ENCODE measurements around the gene DCTN1. TPM values are rescaled to one million over a fixed set of nuclear protein-coding genes. Genes with fewer than 3 reads are reported as not detected.

The DCTN1 gene
- polyA plus RNA-seq, 2 donors, result 60.8 to 83.3 TPM

GRCh38 chr2:74317701-74318100 lies 62.4 kb downstream of the DCTN1 start:
- no peak overlapping the region for H3K4me3 ChIP-seq (ENCODE audit: low read depth in 1 of 2, low read length in 2 of 2)

GRCh38 chr2:74316627-74317295 lies 63.4 kb downstream of the DCTN1 start:
- Histone ChIP-seq H3K27ac (ENCODE audit: low read depth in 2 of 2, low read length in 1 of 2) (no peak overlapping the region), H3K27me3 (ENCODE audit: control insufficient read depth in 1 of 2, insufficient read depth in 2 of 2, low read length in 2 of 2) (no peaks in the 10 kb centered on the region), H3K4me1 (ENCODE audit: control insufficient read depth in 2 of 2, insufficient read depth in 2 of 2, low read length in 1 of 2) (no peaks in the 10 kb centered on the region), H3K36me3 (ENCODE audit: control insufficient read depth in 2 of 2, insufficient read depth in 2 of 2, low read length in 1 of 2) (no peaks in the 10 kb centered on the region), H3K4me3 (ENCODE audit: low read depth in 1 of 2, low read length in 2 of 2) (no peak overlapping the region), H3K9me3 (ENCODE audit: control insufficient read depth in 2 of 2, insufficient read depth in 1 of 2, low read depth in 1 of 2, low read length in 1 of 2) (no peaks in the 10 kb centered on the region)
- 68 to 71% methylated on average over 6 of the region's 6 CpGs for WGBS, 2 donors

More at GRCh38 chr2:74317701-74318100, 62.4 kb downstream of the DCTN1 start:
- no peaks in the 10 kb centered on the region for H3K9me3 ChIP-seq (ENCODE audit: control insufficient read depth in 2 of 2, insufficient read depth in 1 of 2, low read depth in 1 of 2, low read length in 1 of 2)
- no peak overlapping the region for H3K27ac ChIP-seq (ENCODE audit: low read depth in 2 of 2, low read length in 1 of 2)
- no peaks in the 10 kb centered on the region for H3K4me1 ChIP-seq (ENCODE audit: control insufficient read depth in 2 of 2, insufficient read depth in 2 of 2, low read length in 1 of 2)
- no peaks in the 10 kb centered on the region for H3K27me3 ChIP-seq (ENCODE audit: control insufficient read depth in 1 of 2, insufficient read depth in 2 of 2, low read length in 2 of 2)
- H3K36me3 ChIP-seq (ENCODE audit: control insufficient read depth in 2 of 2, insufficient read depth in 2 of 2, low read length in 1 of 2), result no peaks in the 10 kb centered on the region

- no peaks in the 10 kb centered on the region for H3K9me3 ChIP-seq (ENCODE audit: control insufficient read depth in 2 of 2, insufficient read depth in 1 of 2, low read depth in 1 of 2, low read length in 1 of 2)
- H3K27me3 ChIP-seq (ENCODE audit: control insufficient read depth in 1 of 2, insufficient read depth in 2 of 2, low read length in 2 of 2), result no peaks in the 10 kb centered on the region
- 79 to 80% methylated on average over 5 of the region's 5 CpGs for WGBS, 2 donors
- no peaks in the 10 kb centered on the region for H3K4me1 ChIP-seq (ENCODE audit: control insufficient read depth in 2 of 2, insufficient read depth in 2 of 2, low read length in 1 of 2)
- no peaks in the 10 kb centered on the region for H3K36me3 ChIP-seq (ENCODE audit: control insufficient read depth in 2 of 2, insufficient read depth in 2 of 2, low read length in 1 of 2)
- no peak overlapping the region for H3K4me3 ChIP-seq (ENCODE audit: low read depth in 1 of 2, low read length in 2 of 2)
- H3K27ac ChIP-seq (ENCODE audit: low read depth in 2 of 2, low read length in 1 of 2), result no peak overlapping the region
Measured at GRCh38 chr2:74314107-74314506, 66.0 kb downstream of the DCTN1 start.

- no peak overlapping the region for H3K4me3 ChIP-seq (ENCODE audit: low read depth in 1 of 2, low read length in 2 of 2)
- no peaks in the 10 kb centered on the region for H3K27me3 ChIP-seq (ENCODE audit: control insufficient read depth in 1 of 2, insufficient read depth in 2 of 2, low read length in 2 of 2)
- 79 to 83% methylated on average over 2 of the region's 2 CpGs for WGBS, 2 donors
- no peaks in the 10 kb centered on the region for H3K9me3 ChIP-seq (ENCODE audit: control insufficient read depth in 2 of 2, insufficient read depth in 1 of 2, low read depth in 1 of 2, low read length in 1 of 2)
- no peaks in the 10 kb centered on the region for H3K4me1 ChIP-seq (ENCODE audit: control insufficient read depth in 2 of 2, insufficient read depth in 2 of 2, low read length in 1 of 2)
- no peak overlapping the region for H3K27ac ChIP-seq (ENCODE audit: low read depth in 2 of 2, low read length in 1 of 2)
- no peaks in the 10 kb centered on the region for H3K36me3 ChIP-seq (ENCODE audit: control insufficient read depth in 2 of 2, insufficient read depth in 2 of 2, low read length in 1 of 2)
Measured at GRCh38 chr2:74313497-74313896, 66.6 kb downstream of the DCTN1 start.

- Histone ChIP-seq H3K27me3 (ENCODE audit: control insufficient read depth in 1 of 2, insufficient read depth in 2 of 2, low read length in 2 of 2) (no peaks in the 10 kb centered on the region), H3K4me1 (ENCODE audit: control insufficient read depth in 2 of 2, insufficient read depth in 2 of 2, low read length in 1 of 2) (no peaks in the 10 kb centered on the region), H3K36me3 (ENCODE audit: control insufficient read depth in 2 of 2, insufficient read depth in 2 of 2, low read length in 1 of 2) (no peaks in the 10 kb centered on the region), H3K4me3 (ENCODE audit: low read depth in 1 of 2, low read length in 2 of 2) (no peak overlapping the region), H3K27ac (ENCODE audit: low read depth in 2 of 2, low read length in 1 of 2) (no peak overlapping the region), H3K9me3 (ENCODE audit: control insufficient read depth in 2 of 2, insufficient read depth in 1 of 2, low read depth in 1 of 2, low read length in 1 of 2) (no peaks in the 10 kb centered on the region)
Measured at GRCh38 chr2:74312913-74313312, 67.2 kb downstream of the DCTN1 start.

Other genes with a start within 250 kb of the DCTN1 start
- gene BOLA3, start 232.4 kb downstream of the DCTN1 start, polyA plus RNA-seq, result 10 to 100 TPM; 40.3 to 49.3 TPM
- gene MOB1A, start 201.4 kb downstream of the DCTN1 start, polyA plus RNA-seq, result 10 to 100 TPM; 23.9 to 29.1 TPM
- gene MTHFD2, start 181.7 kb downstream of the DCTN1 start, polyA plus RNA-seq, result 10 to 100 TPM; 11.1 to 35.4 TPM
- gene SLC4A5, start 36.9 kb downstream of the DCTN1 start, polyA plus RNA-seq, result under 1 TPM; 0.28 to 0.33 TPM
- under 1 TPM; 0.81 to 0.92 TPM for gene C2orf81, start 41.3 kb upstream of the DCTN1 start, polyA plus RNA-seq
- 1 to 10 TPM; 3.5 to 5.4 TPM for gene WDR54, start 41.4 kb upstream of the DCTN1 start, polyA plus RNA-seq
- gene RTKN, start 61.6 kb upstream of the DCTN1 start, polyA plus RNA-seq, result 10 to 100 TPM; 20.2 to 20.8 TPM
- 10 to 100 TPM; 33.4 to 44.9 TPM for gene INO80B, start 74.8 kb upstream of the DCTN1 start, polyA plus RNA-seq
- gene WBP1, start 78.1 kb upstream of the DCTN1 start, polyA plus RNA-seq, result 10 to 100 TPM; 41.3 to 50.1 TPM
- gene MOGS, start 85.1 kb upstream of the DCTN1 start, polyA plus RNA-seq, result 10 to 100 TPM; 21.3 to 26.8 TPM
- 10 to 100 TPM; 60.6 to 72.3 TPM for gene MRPL53, start 92.4 kb upstream of the DCTN1 start, polyA plus RNA-seq
- gene CCDC142, start 102.7 kb upstream of the DCTN1 start, polyA plus RNA-seq, result 10 to 100 TPM in 1 of 2 donors, 1 to 10 TPM in 1; 4.3 to 10.3 TPM
- gene TTC31, start 102.8 kb upstream of the DCTN1 start, polyA plus RNA-seq, result 10 to 100 TPM in 1 of 2 donors, 1 to 10 TPM in 1; 9.7 to 13.4 TPM
- gene LBX2, start 119.3 kb upstream of the DCTN1 start, polyA plus RNA-seq, result under 1 TPM; 0.12 to 0.18 TPM
- gene PCGF1, start 127.4 kb upstream of the DCTN1 start, polyA plus RNA-seq, result 10 to 100 TPM; 16.1 to 18.2 TPM
- under 1 TPM in 1 of 2 donors, not detected in 1; 0.01 TPM for gene TLX2, start 134.1 kb upstream of the DCTN1 start, polyA plus RNA-seq
- 1 to 10 TPM; 3.4 to 7.3 TPM for gene DQX1, start 145.9 kb upstream of the DCTN1 start, polyA plus RNA-seq
- 100 to 1,000 TPM; 116 to 186 TPM for gene AUP1, start 149.4 kb upstream of the DCTN1 start, polyA plus RNA-seq
- 10 to 100 TPM; 15.8 to 21.0 TPM for gene HTRA2, start 149.6 kb upstream of the DCTN1 start, polyA plus RNA-seq
- under 1 TPM; 0.71 to 0.79 TPM for gene LOXL3, start 173.6 kb upstream of the DCTN1 start, polyA plus RNA-seq
- 1 to 10 TPM; 1.6 to 2.5 TPM for gene DOK1, start 174.4 kb upstream of the DCTN1 start, polyA plus RNA-seq